ENCODE results near the gene ACBD3. TPM values are rescaled to one million over a fixed set of nuclear protein-coding genes. Genes with fewer than 3 reads are reported as not detected.

Gene ACBD3
- total and polyA plus RNA-seq, 9 donors = 17.6 to 45.9 (median 35.1) TPM

DNA sequence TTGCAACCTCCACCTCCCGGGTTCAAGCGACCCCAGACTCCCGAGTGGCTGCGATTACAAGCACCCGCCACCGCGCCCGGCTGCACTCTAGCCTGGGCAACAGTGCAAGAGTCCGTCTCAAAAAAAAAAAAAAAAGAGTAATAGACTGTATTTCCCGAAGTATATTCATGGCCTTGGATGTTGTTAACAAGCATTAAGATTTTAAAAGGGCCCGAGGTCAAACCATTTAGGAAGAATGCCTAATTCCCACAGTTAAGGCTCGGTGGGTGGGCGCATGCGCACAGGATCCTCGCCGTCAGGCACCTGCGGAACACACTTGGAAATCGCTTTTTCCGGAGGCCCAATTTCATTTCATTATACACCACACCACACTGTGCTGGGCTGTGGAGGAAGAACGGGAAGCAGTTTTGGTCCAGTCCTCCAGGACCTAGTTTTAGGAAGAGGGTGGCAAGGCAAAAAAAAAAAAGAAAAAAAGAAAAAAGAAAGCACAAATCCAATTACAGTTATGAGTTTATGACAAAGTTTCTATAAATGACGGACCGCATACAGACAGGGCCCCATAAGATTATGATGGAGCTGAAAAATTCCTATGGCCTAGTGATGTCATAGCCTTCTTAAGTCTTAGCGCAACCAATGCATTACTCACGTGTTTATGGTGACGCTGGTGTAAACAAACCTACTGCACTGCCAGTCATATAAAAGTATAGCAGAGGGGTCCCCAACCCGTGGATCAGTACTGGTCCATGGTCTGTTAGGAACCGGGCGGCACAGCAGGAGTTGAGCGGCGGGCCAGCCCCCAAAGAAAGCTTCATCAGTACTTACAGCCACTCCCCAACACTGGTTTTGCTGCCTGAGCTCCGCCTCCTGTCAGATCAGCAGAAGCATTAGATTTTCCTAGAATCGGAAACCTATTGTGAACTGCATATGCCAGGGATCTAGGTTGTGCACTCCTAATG lies 85.8 kb downstream of the ACBD3 start:
- Histone ChIP-seq H3K36me3 (no peaks in the 10 kb centered on the region), H3K4me3 (peak overlapping the region; percentile 34), H3K27me3 (no peaks in the 10 kb centered on the region), H3K27ac (no peak overlapping the region), H3K9me3 (no peaks in the 10 kb centered on the region), H3K4me1 (ENCODE audit: insufficient read depth) (peaks cover 2% of the 10 kb centered on the region)
- TF ChIP-seq, protein P1, sequence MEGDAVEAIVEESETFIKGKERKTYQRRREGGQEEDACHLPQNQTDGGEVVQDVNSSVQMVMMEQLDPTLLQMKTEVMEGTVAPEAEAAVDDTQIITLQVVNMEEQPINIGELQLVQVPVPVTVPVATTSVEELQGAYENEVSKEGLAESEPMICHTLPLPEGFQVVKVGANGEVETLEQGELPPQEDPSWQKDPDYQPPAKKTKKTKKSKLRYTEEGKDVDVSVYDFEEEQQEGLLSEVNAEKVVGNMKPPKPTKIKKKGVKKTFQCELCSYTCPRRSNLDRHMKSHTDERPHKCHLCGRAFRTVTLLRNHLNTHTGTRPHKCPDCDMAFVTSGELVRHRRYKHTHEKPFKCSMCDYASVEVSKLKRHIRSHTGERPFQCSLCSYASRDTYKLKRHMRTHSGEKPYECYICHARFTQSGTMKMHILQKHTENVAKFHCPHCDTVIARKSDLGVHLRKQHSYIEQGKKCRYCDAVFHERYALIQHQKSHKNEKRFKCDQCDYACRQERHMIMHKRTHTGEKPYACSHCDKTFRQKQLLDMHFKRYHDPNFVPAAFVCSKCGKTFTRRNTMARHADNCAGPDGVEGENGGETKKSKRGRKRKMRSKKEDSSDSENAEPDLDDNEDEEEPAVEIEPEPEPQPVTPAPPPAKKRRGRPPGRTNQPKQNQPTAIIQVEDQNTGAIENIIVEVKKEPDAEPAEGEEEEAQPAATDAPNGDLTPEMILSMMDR (IDR thresholded peaks at IDR 0.05) = no peak
- no peak for TF ChIP-seq EP300 (IDR thresholded peaks at IDR 0.05)
- 10 to 14% (median 11%) methylated on average over 32 of the region's 32 CpGs for WGBS, 3 donors
- DNase-seq = peak in 1 of 5 donors; percentile 53
- intact Hi-C loops (cut with DNase I) = loop anchor here in 1 of 4 donors (2.0 kb wide), 1 partner anchor 18 kb away; no protein-coding TSS in a partner anchor

DNA sequence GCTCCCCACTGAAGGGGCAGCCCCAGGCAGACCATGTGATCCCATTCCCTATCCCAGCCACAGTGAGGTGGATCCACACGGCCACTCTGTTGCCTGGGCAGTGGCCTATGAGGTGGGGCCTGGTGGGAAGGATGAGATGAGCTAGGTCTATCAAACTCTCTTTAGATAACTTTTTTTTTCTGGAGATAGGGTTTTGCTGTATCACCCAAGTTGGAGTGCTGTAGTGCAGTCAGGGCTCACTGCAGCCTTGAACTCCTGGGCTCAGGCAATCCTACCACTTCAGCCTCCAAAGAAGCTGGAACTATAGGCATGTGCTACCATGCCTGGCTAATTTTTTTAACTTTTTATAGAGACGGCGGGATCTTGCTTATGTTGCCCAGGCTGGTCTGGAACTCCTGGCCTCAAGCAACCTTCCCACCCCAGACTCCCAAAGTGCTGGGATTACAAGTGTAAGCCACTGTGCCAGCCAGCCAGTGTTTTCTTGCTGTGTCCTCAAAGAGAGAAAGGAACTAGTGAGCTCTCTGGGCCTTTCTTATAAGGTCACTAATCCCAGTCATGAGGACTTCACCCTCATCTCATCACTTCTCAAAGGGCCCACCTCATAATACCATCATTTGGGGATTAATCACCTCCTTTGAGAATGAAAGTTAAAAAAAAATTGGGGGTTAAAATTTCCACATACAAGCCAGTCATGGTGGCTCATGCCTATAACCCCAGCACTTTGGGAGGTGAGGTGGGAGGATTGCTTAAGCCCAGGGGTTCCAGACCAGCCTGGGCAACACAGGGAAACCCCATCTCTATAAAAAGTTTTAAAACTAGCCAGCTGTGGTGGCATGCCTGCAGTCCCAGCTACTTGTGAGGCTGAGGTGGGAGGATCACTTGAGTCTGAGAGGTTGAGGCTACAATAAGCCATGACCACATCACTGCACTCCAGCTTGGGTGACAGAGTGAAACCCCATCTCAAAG lies 87.4 kb downstream of the ACBD3 start:
- Histone ChIP-seq H3K9me3 (no peaks in the 10 kb centered on the region), H3K4me3 (no peak overlapping the region), H3K4me1 (ENCODE audit: insufficient read depth) (peaks cover 2% of the 10 kb centered on the region), H3K27ac (no peak overlapping the region), H3K36me3 (no peaks in the 10 kb centered on the region), H3K27me3 (no peaks in the 10 kb centered on the region)
- WGBS, 3 donors = 79 to 88% (median 88%) methylated on average over 3 of the region's 3 CpGs
- TF ChIP-seq, protein P1 (IDR thresholded peaks at IDR 0.05) = no peak
- no peak for TF ChIP-seq POLR2A (IDR thresholded peaks at IDR 0.05)
- TF ChIP-seq EP300 (IDR thresholded peaks at IDR 0.05) = no peak
- intact Hi-C loops (cut with DNase I) = no loop called here
- no peak for DNase-seq

DNA sequence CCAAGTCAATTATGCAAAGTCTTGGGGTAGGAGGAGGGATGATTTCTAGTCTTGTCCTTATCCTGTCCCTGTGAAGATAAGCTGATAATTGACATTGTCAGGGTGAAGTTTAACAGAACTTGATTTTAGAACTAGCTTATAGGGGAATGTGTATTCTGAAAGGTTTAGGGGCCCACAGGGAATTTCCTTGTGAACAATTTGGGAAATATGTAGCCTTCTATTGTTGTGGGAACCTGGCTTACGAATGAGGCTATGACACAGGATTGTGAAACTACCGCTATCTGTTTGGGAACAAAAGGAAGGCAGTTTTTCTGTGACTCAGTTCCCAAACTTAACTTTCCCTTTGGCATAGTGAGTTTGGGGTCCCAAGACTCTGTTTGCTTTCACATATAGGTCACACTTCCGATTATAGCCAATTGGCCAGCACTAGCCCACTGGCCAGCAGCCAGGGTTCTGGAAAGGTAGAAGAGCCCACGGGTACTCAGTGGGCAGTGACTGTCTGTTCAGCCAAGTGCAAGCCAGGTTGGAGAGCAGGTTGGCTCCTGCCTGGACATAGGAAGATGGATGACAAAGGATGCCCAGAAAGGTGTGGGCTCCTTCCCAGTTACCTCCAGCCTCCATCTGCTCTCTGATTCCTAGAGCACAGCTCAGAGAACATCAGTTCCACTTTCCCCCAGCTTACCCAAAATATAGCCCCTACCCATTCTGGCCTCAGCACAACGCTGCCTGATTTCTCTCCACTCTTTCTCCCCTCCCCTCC lies 88.5 kb downstream of the ACBD3 start:
- DNase-seq = no peak
- H3K27me3 ChIP-seq = no peaks in the 10 kb centered on the region
- intact Hi-C loops (cut with DNase I) = no loop called here

More for the DNA sequence above, 88.5 kb downstream of the ACBD3 start:
- Histone ChIP-seq H3K4me3 (no peak overlapping the region), H3K4me1 (ENCODE audit: insufficient read depth) (peaks cover 2% of the 10 kb centered on the region), H3K27ac (no peak overlapping the region), H3K36me3 (no peaks in the 10 kb centered on the region), H3K9me3 (no peaks in the 10 kb centered on the region)
- 69 to 87% (median 72%) methylated on average over 5 of the region's 5 CpGs for WGBS, 3 donors
- no peak for TF ChIP-seq EP300 (IDR thresholded peaks at IDR 0.05)
- TF ChIP-seq, protein P1 (IDR thresholded peaks at IDR 0.05) = no peak
- TF ChIP-seq POLR2A (IDR thresholded peaks at IDR 0.05) = no peak
